Left cardiac atrium (tissue), 4 donors: Measurements from ENCODE around the gene SUV39H2. TPM values are rescaled to one million over a fixed set of nuclear protein-coding genes. Genes with fewer than 3 reads are reported as not detected.

ENCODE experiments used
- ATAC-seq, 2 donors: fragments of 200-7000 bp; cut with Tn5 transposase; one replicate each; pipeline ENCODE4 v1.9.1; 2020; ENCODE audit warnings: mild to moderate bottlenecking in 2 of 2, moderate library complexity in 2 of 2
- DNase-seq: peaks from one replicate; pipeline ENCODE4 v3.0.0-alpha.2; 2020
- intact Hi-C, 2 donors: fragments of 100-400 bp; cut with DNase I; formaldehyde crosslinking; loops; one replicate each; pipeline versions ENCODE4 v1.14.1 to v1.15.1; 2022 to 2023
- long read RNA-seq: library from polyadenylated mRNA; unstranded; transcript quantifications from one replicate; pipeline ENCODE4 v2.0.0, GENCODE V29; 2021
- total RNA-seq, 2 donors: library from RNA; stranded (reverse); fragmentation: NEBNext Ultra II Directional; extraction: Animal tissue kit (Norgen Biotek cat#: 25700); gene quantifications; one replicate each; pipeline ENCODE4 v1.2.1, GENCODE V29; 2021
- donor health status: DM: no; HTN: yes; CAD: no.
- donor health status: DM: no; HTN: yes; CAD: no; lungs with severe emphysema.
- donor health status: DM: yes; HTN: yes; CAD: no.
- donor health status: Dilated cardiomyopathy.

SUV39H2 gene, protein sequence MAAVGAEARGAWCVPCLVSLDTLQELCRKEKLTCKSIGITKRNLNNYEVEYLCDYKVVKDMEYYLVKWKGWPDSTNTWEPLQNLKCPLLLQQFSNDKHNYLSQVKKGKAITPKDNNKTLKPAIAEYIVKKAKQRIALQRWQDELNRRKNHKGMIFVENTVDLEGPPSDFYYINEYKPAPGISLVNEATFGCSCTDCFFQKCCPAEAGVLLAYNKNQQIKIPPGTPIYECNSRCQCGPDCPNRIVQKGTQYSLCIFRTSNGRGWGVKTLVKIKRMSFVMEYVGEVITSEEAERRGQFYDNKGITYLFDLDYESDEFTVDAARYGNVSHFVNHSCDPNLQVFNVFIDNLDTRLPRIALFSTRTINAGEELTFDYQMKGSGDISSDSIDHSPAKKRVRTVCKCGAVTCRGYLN
- total RNA-seq = 1 to 10 TPM; 6.4 to 7.6 TPM
- long read RNA-seq, partial matches to known transcripts = 3 of 8 reads
- long read RNA-seq, other reads (novel, unspliced or antisense) = 1 of 8 reads

DNA sequence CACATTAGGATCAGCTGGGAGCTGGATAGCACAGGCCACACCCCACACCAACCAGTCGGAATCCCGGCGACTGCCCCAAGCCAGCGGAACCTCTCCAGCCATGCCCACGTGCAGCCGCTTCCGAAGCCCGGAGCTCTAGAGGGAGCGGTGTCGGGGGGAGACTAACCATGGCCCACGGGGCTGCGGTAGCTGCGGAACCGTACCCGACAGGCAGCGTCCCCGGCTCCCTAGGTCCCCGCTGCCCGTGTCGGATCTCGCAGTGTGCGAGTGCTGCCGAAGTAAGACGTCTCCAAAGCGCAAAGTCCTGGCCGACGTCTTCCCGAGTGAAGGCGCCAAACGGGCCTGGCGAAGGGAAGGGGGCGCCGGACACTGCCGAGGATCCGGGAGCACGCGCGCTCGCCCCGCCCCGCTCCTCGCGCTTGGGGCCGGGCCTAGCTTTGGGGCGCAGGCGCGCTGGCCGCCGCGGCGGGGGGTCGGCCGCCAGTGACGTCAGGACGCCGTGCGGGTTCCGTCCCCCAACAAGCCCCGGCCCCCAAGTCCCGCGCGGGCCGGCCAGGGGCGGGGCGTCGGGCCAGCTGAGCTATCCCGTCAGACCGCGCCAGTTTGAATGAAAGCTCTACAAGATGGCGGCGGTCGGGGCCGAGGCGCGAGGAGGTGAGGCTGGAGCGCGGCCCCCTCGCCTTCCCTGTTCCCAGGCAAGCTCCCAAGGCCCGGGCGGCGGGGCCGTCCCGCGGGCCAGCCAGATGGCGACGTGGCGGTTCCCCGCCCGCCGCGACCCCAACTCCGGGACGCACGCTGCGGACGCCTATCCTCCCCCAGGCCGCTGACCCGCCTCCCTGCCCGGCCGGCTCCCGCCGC lies at the start of gene SUV39H2:
Gene SUV39H2, plus strand, starts transcription at position 601 of the 858 bp plus-strand sequence. Its CDS starts 23 bp downstream, at position 624.
- intact Hi-C loops = loop anchor here in 1 of 2 donors (5.0 to 10.0 kb wide), 2 partner anchors 76 to 276 kb away; partner anchors contain the start of genes DCLRE1C and MEIG1
- DNase-seq (peak; percentile 96), ATAC-seq (peak; percentile 97)

DNA sequence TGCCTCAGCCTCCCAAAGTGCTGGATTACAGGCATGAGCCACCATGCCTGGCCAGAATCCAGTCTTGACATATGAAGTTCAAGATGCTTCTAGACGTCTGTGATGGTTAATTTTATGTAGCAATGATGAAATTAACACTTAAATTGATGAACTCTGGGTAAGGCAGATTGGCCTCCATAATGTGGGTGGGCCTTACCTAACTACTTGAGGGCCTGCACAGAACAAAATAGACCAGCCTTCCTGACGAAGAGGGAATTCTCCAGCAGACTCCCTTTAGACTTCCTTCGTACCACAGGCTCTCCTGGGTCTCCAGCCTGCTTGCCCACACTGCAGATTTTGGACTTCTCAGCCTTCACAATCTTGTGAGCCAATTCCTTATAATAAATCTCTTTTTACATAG lies 45.6 kb upstream of the SUV39H2 start:
- DNase-seq (no peak), ATAC-seq (no peak)
- intact Hi-C loops = no loop called here

DNA sequence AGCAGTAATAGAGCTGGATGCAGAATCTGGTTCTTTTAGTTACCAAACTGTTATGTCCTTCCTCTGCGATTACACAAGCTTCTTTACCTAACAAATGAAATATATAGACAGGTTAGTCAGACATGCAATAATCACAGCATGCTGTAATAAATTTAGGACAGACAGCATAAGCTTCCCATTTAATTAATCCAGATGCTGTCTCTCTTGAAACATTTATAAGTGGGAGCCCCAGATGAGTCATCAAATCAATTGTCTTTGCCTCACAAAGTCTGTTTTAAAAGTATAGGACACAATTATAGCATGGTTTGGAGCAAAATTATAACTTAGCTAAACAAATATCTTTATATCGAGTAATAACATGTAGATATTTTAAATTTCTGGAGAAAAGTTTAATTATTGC lies 42.5 kb upstream of the SUV39H2 start:
- intact Hi-C loops = no loop called here
- no peak for DNase-seq
- no peak for ATAC-seq

DNA sequence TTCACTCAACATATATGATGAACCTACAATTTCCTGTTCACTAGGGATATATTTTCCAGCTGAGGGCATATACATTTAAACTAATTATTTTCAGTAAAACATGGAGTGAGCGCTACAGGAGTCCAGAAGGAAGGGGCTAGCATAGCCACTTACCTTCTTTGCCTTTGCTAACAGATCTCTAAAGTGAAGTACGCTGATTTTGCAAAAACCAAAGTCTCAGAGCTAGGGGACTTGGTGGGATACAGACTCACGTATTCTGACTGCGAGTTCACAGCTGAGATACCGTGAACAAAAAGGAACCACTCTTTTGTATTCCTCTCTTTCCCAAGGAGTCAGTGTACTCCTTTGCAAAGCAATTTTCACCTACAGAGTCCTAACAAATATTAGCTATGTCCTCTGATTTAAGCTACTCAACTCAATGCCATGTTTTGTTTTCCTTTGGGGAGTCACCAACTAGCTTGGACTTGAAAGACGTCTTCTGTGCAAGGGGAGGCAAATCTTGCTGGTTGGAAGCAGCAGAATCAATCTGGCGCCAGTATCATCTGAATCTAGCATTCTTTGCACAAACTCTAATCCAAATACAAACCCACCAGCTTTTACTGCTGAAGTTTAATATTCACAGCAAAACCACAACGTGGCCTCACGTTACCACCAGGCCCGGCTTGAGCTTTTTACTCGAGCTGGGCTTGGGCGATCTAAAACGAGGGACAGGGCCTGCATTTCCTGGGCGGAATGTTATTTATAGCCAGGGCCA lies 41.5 kb upstream of the SUV39H2 start:
- intact Hi-C loops = no loop called here
- ATAC-seq = no peak

DNA sequence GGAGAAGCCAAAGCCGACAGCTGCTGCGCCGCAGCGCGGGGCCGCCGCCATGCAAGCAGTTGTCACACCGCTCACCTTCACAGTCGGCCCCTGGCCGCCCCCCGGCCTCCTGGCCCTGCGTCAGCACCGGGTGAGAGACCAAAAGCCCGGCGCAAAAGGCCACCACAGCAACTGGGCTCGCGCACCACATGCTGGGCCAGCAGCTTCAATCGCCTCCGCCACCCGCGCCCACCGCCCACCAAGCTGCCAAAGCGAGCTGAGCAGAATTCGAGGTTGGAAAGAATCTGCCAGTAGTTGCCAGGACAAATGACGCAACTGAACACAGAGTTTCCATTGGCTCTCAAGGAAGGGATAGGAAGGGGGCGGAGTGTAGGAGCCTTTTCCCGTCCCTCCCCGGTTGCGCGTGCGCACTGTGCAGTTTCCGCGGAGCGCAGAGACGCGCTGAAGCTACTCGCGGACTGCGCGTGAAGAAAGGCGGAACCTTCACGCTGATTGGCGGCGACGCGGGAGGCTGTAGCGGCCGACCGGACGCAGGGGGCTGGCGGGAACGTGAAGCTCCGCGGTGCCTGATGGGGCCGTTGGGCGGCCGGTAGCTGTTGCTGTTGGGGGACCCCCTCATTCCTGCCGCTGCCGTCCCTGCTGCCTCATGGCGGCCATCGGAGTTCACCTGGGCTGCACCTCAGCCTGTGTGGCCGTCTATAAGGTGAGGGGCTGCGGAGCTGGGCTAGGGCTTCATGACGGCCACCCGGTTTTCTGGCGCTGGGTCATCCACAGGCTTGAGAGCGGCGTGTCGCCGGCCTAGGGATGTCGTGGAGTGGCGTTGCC lies 40.7 kb upstream of the SUV39H2 start, which contains the start of the genes CDNF, HSPA14 and MSANTD7:
Gene CDNF, minus strand, starts transcription at position 281 of the 825 bp plus-strand sequence. Its CDS starts 91 bp downstream, at position 190.
Gene HSPA14, plus strand, starts transcription at position 550 of the 825 bp plus-strand sequence. Its CDS starts 97 bp downstream, at position 647.
Gene MSANTD7, plus strand, starts transcription at position 550 of the 825 bp plus-strand sequence. CDS start 3,979 bp downstream, outside the sequence.
- ATAC-seq (peak; percentile 98 to 99), DNase-seq (peak; percentile 99)
- intact Hi-C loops = loop anchor here in 1 of 2 donors (2.0 kb wide), 1 partner anchor 39 kb away; no protein-coding TSS in a partner anchor

More for the DNA sequence above, 41.5 kb upstream of the SUV39H2 start:
- no peak for DNase-seq

DNA sequence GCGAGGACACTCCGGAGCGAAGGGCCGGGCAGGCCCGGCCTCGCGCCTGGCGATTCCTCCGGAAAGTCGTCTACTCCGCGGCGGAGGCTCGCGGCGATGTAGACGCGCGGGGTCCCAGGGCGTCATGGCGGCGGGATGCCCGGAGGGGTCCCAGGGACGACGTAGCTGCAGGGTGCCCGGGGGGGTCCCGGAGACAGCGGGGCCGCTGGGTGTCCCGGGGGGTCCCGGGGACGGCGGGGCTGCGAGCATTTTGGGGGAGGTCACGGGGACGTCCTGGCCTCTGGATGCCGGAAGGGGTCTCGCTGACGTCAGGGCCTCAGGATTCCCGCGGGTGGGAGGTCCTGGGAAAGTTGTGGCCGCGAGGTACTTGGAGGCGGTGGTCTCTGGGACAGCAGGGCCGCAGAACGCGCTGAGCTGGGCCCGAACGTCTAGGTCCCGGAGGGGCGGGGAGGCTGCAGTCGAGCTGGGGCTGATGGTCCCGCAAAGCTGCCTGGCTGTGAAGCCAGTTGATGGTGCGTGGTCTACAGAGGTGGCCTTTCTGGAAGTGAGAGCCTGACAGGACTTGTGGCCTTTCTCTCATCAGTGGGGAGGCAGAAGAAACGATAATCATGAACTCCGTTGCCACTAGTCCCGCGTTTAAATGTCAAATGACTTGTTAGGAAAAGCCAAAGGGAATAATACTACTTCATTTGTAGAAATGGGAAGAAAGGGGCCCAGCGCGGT lies 39.9 kb upstream of the SUV39H2 start:
- peak in 1 of 2 donors; percentile 21 for ATAC-seq
- intact Hi-C loops = loop anchor here in 1 of 2 donors (2.0 kb wide), 1 partner anchor 38 kb away; no protein-coding TSS in a partner anchor

DNA sequence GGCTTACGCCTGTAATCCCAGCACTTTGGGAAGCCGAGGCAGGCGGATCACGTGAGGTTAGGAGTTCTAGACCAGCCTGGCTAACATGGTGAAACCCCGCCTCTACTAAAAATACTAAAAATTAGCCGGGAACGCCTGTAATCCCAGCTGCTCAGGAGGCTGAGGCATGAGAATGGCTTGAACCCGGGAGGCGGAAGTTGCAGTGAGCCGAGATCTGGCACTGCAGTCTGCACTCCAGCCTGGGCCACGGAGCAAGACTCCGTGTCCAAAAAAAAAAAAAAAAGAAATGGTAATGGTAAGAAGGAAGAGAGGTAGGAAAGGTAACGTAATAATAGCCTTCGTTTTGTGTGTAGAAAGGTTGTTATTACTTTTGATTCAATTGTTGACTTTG lies 39.4 kb upstream of the SUV39H2 start:
- intact Hi-C loops = loop anchor here in 1 of 2 donors (2.0 kb wide), 1 partner anchor 38 kb away; no protein-coding TSS in a partner anchor
- no peak for ATAC-seq
- no peak for DNase-seq

More for the DNA sequence above, 39.9 kb upstream of the SUV39H2 start:
- DNase-seq = peak; percentile 41

DNA sequence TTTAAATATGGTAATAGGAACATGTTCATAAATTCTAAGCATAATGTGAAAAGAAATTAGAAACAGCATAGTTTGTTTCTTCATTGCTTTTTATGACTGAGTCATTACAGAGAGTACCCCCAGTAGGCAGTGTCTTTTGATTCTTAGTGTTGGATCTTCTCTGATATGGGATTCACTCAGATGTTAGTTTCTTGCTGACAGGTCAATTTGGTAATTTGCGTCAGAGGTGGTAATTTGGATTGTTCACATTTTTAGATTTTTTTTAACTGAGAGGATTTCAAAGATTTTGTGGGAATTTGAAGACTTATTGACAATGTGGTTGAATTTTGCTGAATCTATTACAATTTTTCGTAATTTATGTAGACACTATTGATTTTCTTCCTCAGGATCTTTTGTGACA lies 38.5 kb upstream of the SUV39H2 start:
- DNase-seq (no peak), ATAC-seq (no peak)
- intact Hi-C loops = no loop called here

DNA sequence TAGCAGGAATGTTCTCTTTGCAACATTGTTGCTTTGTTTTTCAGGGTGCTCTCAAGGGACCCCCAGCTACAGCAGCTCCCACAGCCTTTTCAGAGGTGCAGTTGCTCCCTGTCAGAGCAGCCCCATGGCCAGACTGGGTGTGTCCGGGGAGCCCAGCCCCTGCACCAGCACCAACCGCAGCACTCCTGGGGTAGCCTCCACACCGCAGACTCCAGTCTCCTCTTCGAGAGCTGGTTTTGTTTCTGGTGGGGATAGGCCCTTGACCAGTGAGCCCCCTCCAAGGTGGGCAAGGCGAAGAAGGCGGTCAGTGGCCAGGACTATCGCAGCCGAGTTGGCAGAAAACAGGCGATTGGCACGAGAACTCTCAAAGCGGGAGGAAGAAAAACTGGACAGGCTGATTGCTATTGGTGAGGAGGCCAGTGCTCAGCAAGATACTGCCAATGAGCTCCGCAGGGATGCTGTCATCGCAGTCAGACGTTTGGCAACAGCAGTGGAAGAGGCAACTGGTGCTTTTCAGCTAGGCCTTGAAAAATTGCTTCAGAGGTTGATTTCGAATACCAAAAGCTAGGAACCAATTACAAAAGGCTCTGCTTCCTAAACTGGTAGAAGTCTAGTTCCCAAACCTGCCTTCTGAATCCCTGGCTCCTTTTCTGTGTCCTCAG lies 35.2 kb upstream of the SUV39H2 start:
- intact Hi-C loops = no loop called here
- peak; percentile 20 for DNase-seq

DNA sequence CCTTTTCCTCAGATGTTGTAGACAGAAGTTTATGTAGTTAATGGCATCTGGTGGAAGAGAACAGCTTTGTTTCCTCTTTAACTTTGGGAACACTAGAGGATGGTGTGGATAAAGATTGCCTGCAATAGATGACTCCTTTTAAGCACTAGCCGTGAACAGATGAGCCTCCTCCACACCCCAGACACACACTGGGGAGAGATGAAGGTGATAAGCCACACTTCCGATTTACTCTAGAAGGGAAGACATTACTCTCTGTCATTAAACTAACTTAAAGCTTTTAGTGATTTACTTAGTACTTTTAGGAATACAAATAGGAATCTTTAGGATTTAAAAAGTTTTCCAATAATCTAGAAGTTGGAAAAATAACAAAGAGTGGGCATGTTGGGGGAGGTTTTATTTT lies 33.7 kb upstream of the SUV39H2 start:
- intact Hi-C loops = no loop called here
- ATAC-seq (no peak), DNase-seq (no peak)

More for the DNA sequence above, 35.2 kb upstream of the SUV39H2 start:
- peak in 1 of 2 donors; percentile 18 for ATAC-seq

DNA sequence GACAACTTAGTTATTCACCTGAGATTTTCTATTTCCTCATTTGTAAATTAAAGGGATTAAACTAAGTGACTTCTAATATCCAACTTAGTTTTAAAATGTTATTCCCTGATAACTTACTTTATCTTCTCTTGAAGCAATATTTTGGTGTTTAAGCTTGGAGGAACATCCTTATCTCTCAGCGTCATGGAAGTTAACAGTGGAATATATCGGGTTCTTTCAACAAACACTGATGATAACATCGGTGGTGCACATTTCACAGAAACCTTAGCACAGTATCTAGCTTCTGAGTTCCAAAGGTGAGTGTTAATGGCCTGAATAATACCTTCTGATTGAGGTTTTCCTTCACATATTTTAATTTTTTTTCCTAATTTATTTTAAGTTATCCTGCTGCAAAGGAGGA lies 26.4 kb upstream of the SUV39H2 start:
- no peak for ATAC-seq
- DNase-seq = no peak
- intact Hi-C loops = no loop called here

DNA sequence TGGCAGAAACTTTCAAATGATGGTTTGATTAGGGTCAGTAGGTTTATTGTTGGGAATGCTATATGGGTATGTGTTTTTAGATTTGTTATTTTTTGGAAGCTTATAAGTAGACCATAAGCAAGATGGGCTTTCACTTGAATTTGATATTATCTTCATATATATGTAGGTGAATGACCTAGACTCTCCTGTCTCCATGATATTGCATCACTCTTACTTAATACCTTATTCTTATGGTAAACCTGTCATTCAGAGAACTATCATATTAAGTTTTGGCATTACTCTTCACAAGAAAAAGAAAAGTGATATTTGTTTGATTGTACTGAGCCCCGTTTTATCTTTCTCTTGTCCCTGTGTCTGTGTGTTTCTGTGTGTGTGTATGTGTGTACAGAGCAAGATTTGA lies 23.2 kb upstream of the SUV39H2 start:
- ATAC-seq (no peak), DNase-seq (no peak)
- intact Hi-C loops = no loop called here

DNA sequence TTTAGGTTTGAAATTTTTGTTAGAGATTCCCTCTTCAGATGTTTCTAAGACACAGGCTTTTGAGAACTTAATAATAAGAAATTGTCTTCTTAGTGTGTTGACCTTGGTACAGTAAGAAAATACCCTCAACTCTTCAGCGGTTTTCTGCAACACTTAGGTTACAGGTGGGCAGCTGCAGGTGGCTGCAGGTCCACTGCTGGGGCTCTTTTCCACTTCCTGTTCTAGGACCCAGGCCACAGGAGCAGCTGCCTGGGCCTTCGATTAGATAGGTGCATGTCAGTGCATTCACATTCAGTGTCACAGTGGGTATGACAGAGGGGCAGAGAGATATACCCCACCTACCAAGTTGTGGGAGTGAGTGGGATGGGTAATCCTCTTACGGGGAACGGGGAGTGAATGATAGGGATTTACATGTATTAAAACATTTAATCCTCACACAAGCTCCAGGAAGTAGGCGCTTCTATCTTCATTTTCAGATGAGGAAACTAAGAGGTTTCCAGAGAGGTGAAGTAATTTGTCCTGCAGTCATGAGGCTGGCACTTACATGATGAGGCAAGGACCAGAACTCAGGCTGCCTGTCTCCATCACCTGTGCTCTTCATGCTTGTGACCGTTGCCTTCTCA lies 20.2 kb upstream of the SUV39H2 start:
- DNase-seq = no peak
- intact Hi-C loops = no loop called here
- ATAC-seq = no peak

DNA sequence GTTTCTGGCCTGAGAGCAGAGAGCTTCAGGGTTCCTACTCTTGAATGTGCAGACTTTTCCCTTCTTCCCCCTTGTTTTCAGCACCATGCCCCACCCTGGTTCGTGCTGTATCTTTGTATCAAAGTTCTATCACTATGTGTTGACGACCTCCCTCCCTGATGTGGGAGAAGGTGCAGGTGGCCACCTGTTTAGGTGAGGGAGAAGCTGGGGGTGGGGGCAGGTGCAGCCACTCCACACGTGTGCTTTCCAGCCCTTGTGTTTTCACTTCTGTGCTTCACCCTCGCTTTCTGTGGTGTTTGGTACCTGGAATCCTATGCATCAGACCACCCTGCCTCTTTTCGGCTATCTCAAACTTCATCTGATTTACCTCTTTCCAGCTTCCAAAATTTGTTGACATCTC lies 19.6 kb upstream of the SUV39H2 start:
- intact Hi-C loops = no loop called here
- ATAC-seq (no peak), DNase-seq (no peak)

DNA sequence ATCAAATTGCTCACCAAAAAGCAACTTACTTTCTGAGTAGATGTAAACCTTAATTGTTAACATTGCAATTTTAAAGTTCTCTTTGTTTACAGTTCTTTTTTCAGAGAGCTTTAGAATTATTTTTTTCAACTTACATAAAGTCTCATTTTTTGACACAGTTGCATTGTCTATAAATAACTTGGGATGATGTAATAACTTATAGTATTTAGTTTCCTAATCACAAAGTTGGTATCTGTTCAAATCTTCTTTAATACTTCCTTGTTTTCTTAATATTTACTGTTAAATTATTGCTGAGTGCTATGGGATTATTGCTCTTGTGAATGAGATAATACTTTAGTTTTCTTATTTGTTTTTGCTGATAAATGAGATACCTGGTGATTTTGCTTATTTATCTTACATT lies 18.9 kb upstream of the SUV39H2 start:
- no peak for DNase-seq
- intact Hi-C loops = no loop called here
- no peak for ATAC-seq

DNA sequence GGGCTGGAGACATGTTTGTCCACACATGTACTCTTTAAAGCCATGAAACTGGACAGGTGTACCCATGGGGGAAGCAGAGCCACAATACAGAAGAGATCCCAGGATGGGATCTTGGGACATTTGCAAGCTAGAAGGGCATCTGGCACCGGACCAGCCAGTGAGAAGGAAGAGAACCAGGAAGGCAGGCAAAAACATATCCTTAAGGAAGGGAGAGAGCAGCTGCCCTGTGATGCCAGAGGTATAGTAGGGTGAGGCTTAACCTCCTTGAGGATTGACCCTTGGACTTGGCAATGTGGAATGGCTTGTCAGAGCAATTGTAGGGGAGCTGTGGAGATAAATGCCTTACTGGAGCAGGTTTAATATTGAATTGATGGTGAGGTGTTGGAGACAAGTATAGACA lies 17.9 kb upstream of the SUV39H2 start:
- DNase-seq (no peak), ATAC-seq (no peak)
- intact Hi-C loops = no loop called here
